CD4-positive, alpha-beta T cell treated with Interferon gamma for 1 hour (primary cell): Measurements from ENCODE around the gene HARS2.
A peak's percentile ranks its signal among the peaks of the same experiment; 100 is the strongest.
"Not testable (repeated sequence)": the region's sequence is repeated elsewhere in the genome, so short reads cannot be mapped to it uniquely, and the experiment has no call there.

Experiments used
- DNase-seq: peaks from one replicate; pipeline ENCODE4 v3.0.0-alpha.2; 2020

HARS2 gene, protein sequence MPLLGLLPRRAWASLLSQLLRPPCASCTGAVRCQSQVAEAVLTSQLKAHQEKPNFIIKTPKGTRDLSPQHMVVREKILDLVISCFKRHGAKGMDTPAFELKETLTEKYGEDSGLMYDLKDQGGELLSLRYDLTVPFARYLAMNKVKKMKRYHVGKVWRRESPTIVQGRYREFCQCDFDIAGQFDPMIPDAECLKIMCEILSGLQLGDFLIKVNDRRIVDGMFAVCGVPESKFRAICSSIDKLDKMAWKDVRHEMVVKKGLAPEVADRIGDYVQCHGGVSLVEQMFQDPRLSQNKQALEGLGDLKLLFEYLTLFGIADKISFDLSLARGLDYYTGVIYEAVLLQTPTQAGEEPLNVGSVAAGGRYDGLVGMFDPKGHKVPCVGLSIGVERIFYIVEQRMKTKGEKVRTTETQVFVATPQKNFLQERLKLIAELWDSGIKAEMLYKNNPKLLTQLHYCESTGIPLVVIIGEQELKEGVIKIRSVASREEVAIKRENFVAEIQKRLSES

GRCh38 chr5:140690941-140691924 lies at the start of gene HARS2, which contains the start of gene HARS1:
Gene HARS2, plus strand, starts transcription at chr5:140691455. Its CDS starts 194 bp downstream, at chr5:140691649.
Gene HARS1, minus strand, starts transcription at chr5:140691370. Its CDS starts 66 bp downstream, at chr5:140691304.
- peak; percentile 84 for DNase-seq

DNA sequence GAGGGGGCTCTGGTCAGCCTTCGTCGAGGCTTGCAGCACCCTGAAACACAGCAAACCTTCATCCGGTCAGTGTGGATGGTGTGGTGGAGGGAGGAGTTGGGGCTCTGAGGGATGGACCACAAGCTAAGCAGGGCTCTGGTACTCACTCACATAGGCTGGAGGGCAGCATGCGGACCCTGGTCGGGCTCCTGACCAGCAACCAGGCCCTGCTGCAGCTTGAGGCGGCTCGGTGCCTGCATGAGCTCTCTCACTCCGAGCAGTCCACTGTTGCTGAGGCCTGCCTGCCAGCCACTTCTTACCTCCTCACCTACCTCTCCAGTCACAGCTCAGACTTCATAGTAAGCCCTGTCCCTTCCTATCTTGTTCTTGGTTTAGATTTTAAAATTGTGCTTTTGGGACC lies 49.5 kb upstream of the HARS2 start:
- no peak for DNase-seq

- no peak for DNase-seq
Observed at GRCh38 chr5:140642718-140643117, 48.5 kb upstream of the HARS2 start.

DNA sequence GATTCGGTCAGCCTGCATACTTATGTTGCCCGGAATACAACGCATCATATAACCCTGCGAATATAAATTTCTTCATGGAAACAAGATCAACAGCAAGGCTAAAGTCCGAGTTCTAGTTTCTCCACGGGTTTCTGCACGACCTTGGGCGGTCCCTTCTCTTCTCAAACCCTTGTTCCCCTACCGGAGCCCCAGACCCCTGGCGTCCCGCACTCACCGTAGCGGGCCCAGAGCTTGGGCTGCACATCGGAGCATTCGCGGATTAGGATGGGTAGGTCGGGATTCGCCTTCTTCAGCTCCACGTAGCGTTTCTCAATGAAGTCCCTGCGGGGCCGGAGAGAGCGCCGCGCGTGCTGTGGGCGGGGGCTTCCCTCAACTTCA lies 44.2 kb upstream of the HARS2 start:
- DNase-seq, result no peak

GRCh38 chr5:140658870-140659269 lies 32.4 kb upstream of the HARS2 start:
- no peak for DNase-seq

DNA sequence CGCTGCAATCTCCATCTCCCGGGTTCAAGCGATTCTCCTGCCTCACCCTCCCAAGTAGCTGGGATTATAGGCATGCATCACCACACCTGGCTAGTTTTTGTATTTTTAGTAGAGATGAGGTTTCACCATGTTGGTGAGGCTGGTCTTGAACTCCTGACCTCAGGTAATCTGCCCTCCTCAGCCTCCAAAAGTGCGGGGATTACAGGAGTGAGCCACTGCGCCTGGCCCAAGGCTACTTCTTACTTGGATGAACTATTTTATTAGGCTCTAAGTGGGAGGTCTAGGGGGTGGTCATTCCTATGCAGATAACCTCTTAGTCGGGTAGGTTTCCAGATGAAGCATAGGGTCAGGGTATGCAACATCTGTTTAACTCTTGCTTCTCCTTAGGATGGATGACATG lies 30.9 kb upstream of the HARS2 start:
- DNase-seq, result not testable (repeated sequence)

DNA sequence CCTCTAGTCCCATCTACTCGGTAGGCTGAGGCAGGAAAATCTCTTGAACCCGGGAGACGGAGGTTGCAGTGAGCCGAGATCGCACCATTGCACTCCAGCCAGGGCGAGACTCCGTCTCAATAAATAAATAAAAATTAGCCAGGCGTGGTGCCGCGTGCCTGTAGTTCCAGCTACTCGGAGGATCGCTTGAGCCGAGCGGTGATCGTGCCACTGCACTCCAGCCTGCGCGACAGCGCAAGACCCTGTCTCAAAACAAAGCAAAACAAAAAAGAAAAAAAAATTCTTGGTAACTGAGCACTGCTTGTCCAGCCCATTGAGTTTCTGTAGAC lies 27.3 kb upstream of the HARS2 start:
- no peak for DNase-seq

GRCh38 chr5:140664359-140665119 lies 26.7 kb upstream of the HARS2 start, which contains the start of gene WDR55:
Gene WDR55, plus strand, starts transcription at chr5:140664904. Its CDS starts 9 bp downstream, at chr5:140664913.
- DNase-seq, result peak; percentile 95

DNA sequence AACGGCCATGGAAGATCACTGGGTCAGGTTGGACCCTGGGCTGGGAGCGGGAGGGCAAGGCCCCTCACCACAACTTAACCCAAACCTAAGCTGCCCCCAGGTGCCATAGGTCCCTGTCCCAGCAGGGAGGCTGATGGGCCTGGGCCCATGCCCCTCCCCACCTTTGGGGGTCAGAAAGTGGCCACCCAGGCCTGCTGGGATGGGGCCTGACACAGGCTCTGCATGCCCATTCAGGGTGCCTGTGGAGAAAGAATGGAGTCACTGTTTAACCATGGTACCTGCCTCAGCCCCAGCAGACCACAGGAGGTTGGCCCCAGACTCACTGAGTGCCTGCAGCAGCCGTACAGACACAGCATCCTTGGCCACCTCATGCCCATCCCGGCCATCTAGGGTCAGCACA lies 20.2 kb upstream of the HARS2 start:
- not testable (repeated sequence) for DNase-seq

DNA sequence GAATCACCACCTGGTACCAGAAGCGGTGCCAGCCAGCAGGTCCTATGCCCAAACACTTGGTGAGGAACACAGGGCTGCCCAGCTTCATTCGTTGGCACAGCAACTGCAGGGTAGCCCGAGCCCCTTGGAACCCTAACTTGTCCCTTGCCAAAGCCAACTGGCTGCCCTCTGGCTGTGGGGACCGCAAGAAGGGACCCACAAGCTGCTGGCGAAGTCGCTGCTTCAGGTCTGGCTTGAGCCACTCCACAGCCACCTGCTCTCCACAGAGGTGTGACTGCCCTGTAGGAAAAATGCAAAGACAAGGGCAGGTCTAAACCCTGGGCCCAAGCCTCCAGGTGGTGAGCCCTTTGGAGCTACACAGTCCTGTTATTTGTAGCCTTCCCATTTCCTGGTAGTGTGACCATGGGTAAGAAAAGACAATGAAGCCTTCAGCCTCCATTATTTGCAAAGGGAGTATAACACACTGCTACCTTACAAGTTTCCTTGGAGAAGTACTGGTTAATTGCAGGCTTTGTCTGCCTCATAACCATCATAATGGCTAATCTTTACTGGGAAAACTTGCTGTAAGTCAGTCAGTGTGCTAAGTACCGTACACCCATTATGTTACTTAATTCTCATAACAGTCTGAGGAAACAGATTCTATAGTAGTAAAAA lies 19.7 kb upstream of the HARS2 start:
- DNase-seq, result no peak

DNA sequence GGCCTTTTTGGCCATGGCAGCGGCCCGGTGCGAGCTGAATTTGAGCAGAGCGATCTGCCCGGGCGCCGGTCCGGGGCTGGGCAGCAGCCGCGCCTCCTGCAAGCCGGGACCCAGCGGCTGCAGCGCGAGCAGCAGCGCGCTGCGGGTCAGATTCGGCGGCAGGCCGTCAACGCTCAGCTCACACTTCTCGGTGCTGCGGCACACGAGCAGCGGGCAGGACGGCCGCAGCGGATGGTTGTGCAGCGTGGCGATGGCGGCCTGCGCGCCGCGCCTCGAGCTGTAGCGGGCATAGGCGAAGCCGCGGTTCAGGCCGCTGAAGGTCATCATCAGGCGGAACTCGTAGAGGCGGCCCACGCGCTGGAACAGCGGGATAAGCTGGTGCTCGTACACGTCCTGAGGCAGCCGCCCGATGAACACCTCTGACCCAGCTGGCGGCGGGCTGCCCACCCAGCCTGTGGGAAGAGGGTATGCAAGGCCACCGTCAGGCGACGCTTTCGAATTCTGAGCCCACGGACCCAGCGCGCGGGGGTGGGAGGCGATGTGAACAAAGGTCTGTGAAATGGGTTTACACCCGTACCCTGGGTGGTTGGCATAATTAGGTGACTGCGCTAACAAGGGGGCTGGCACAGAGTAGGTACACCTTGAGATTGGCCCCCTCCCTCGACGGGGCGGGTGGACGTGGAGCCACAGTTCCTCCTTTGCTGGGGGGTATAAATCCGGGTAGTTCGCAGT lies 18.6 kb upstream of the HARS2 start:
- DNase-seq, result peak; percentile 11

- DNase-seq, result no peak
Observed at GRCh38 chr5:140673187-140673976, 17.9 kb upstream of the HARS2 start, which contains the start of gene DND1. Gene DND1, minus strand, starts transcription at chr5:140673576. Its CDS starts 34 bp downstream, at chr5:140673542.

DNA sequence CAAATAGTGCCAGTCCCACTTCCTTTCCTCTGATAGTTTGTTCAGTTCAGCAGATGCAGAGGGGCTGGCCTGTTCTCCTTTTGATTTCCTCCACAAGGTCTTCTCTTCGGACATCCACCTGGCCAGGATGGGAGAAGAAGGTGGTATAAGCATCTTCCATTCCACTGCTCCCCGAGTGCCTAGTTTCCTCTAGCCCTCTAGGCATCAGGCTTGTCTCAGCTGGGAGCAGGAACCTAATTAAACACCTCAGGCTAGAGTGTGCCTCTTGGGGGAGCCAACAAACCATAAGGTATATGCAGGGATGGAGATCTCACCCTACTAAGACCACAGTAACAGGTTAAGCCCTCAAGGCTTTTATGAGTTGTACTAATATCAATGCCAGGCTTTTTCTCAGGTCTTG lies 17.0 kb upstream of the HARS2 start:
- no peak for DNase-seq

DNA sequence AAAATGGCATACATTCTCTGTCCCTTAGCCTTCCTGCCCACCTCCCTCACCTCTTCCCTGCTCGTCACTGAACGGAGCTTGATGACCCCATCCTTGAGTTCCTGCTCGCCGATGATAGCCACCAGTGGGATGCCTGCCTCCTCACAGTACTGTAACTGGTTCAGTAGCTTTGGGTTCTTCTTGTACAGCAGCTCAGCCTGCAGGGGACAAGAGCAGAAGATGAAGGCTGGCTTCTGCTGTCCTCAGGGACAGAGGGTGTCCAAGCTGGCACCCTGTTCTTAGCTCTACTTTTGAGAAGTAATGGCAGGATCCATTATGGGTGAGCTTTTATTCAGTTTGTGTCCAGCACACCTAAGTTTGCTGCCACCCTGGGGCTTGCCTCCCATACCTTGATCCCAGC lies 16.6 kb upstream of the HARS2 start:
- no peak for DNase-seq

DNA sequence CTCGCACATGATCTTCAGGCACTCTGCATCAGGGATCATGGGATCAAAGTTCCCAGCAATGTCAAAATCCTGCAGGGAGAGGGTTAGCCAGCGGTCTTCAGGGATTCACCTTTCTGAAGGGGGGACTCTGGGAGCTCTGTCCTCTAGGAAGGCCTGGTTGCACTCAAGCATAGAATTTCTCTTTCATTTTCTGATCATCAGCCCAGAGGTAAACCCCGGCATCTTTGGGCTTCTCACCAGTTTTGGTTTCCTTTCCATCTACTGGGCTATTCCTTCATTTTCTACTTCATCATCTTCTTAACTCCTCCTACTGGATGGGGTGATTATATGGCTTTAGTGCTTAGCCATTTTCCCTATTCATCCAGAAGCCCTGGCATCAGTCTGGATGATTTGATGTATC lies 13.3 kb upstream of the HARS2 start:
- no peak for DNase-seq

GRCh38 chr5:140678993-140679392 lies 12.3 kb upstream of the HARS2 start:
- DNase-seq, result no peak

DNA sequence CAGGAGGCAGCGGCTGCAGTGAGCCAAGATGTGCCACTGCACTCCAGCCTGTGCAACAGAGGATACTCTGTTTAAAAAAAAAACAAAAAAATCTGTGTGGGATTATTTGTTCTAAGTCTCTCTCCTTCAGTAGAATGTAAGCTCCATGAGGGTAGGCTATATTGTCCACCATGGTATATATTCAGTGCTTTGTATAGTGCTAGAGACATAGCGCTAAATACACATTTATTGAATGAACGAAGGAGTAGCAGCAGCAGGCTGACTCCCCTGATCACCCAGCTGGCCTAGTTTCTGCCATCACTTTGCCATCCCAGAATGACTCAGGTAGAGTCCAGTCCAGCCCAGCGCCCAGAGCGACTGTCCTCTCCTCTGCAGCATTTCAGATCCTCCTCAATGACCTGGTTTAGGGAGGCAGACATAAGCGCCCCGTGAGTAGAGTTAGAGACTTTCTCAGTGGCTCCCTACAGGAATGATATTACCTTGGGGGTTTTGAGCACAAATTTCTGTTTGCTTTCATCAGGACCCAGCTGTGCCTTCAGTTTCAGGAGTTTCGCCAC lies 801 bp upstream of the HARS2 start:
- DNase-seq, result no peak

DNA sequence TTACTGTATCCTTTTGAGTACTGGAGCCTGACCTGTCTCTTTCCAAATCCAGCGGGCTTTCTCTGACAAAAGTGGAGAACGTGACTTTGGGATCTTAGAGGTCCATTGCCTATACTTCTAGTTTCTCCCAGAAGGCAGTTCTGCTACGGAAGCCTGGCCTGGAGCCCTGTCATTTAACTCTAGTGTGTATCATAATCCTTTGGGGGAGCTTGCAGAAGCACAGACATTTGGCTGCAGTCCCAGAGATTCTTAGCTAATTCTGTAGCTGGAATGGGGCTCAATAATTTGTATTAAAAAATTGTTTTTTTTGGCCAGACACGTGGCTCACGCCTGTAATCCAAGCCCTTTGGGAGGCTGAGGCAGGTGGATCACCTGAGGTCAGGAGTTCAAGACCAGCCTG lies 3.0 kb downstream of the HARS2 start:
- no peak for DNase-seq

DNA sequence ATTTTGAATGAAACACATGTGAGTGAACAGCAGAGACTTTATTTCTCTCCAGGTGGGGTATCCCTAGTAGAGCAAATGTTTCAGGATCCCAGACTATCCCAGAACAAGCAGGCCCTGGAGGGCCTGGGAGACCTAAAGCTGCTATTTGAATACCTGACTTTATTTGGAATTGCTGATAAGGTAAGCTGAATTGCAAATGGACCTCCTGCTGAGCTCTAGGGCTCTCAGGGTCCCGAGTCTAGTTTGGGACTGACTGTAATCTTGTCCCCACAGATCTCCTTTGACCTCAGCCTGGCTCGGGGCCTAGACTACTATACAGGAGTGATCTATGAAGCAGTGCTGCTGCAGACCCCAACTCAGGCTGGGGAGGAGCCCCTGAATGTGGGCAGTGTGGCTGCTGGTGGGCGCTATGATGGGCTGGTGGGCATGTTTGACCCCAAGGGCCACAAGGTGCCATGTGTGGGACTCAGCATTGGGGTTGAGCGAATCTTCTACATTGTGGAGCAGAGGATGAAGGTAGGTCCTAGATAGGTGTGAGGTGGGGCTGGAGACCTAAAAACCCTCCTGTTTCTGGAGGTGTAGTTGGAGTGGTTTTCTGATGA lies 5.7 kb downstream of the HARS2 start:
- DNase-seq, result no peak
